C4-2B (cell line): ENCODE results near the gene ATCAY.
"Not testable (repeated sequence)": the region's sequence is repeated elsewhere in the genome, so short reads cannot be mapped to it uniquely, and the experiment has no call there.

ENCODE experiments used
- H3K27ac ChIP-seq: fragments of 450-650 bp; 2 replicates; pipeline ENCODE4 v1.5.1; 2017
- ZFX ChIP-seq: fragments of 450-650 bp; IDR thresholded peaks from 2 replicates; pipeline ENCODE4 v1.6.1; 2017
- TF ChIP-seq, protein P1 (sequence below): fragments of 450-650 bp; conservative IDR thresholded peaks from 2 replicates; pipeline ENCODE4 v1.5.1; 2017; ENCODE audit warnings: mild to moderate bottlenecking

Gene ATCAY

DNA sequence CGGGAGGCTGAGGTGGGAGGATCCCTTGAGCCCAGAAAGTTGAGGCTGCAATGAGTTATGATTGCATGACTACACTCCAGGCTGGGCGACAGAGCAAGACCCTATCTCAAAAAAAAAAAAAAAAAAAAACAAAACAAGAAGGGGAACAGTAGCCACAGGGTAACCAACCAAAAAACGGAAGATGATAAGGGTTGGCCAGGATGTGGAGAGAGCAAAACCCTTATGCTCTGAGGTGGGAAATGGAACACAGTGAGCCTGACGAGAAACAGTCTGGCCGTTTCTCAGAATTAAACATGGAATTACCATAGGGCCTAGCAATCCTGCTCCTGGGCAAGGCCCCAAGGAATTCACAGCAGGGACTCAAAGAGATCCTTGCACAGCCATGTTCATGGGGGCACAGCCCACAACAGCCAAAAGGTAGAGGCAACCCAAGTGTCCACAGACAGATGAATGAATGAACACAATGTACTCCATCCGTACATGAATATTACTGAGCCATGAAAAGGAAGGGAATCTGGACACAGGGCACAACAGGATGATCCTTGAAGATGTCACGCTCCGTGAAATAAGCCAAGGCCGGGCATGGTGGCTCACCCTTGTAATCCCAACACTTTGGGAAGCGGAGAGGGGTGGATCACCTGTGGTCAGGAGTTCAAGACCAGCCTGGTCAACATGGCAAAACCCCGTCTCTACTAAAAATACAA, 63.7 kb downstream of the ATCAY start:
- no peak overlapping the region for H3K27ac ChIP-seq
- TF ChIP-seq ZFX = no peak
- TF ChIP-seq, protein P1, sequence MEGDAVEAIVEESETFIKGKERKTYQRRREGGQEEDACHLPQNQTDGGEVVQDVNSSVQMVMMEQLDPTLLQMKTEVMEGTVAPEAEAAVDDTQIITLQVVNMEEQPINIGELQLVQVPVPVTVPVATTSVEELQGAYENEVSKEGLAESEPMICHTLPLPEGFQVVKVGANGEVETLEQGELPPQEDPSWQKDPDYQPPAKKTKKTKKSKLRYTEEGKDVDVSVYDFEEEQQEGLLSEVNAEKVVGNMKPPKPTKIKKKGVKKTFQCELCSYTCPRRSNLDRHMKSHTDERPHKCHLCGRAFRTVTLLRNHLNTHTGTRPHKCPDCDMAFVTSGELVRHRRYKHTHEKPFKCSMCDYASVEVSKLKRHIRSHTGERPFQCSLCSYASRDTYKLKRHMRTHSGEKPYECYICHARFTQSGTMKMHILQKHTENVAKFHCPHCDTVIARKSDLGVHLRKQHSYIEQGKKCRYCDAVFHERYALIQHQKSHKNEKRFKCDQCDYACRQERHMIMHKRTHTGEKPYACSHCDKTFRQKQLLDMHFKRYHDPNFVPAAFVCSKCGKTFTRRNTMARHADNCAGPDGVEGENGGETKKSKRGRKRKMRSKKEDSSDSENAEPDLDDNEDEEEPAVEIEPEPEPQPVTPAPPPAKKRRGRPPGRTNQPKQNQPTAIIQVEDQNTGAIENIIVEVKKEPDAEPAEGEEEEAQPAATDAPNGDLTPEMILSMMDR = no peak

DNA sequence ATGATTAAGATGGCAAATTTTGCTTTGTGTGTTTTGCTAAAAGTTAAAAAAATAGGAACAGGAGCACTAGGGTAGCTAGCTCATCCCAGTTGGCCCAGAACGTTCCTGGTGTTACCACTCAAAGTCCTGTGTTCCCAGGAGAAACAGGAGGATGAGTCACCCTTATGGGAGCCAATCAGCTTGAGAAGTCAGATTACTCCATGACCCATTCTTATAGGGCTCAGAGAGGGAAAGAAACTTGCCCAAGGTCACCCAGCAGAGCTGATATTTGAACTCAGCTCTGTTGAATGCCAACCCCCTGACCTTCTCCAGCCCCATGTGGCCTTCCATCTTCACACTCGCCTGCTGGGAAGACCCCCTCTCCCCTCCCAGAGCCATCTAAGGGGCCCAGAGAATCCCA, 65.4 kb downstream of the ATCAY start:
- H3K27ac ChIP-seq = no peak overlapping the region
- TF ChIP-seq, protein P1 = no peak
- TF ChIP-seq ZFX = no peak

DNA sequence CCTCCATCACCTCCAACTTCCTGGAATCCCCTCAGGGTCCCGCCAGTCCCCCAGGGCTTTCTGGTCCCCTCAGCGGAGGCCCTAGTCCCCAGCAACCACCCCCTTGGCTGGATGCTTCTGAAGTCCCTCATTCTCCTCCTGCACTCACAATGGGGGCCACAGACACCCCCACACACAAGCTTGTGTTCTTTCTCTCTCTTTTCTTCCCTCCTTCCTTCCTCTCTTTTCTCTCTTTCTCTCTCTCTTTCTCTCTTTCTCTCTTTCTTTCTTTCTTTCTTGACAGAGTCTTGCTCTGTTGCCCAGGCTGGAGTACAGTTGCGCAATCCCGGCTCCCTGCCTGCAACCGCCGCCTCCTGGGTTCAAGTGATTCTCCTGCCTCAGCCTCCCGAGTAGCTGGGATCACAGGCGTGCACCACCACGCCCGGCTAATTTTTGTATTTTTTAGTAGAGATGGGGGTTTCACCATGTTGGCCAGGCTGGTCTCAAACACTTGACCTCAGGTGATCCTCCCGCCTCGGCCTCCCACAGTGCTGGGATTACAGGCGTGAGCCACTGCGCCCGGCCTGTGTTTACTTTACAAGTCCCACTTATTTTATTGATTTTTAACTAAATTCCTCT, 66.9 kb downstream of the ATCAY start:
- not testable (repeated sequence) for H3K27ac ChIP-seq

DNA sequence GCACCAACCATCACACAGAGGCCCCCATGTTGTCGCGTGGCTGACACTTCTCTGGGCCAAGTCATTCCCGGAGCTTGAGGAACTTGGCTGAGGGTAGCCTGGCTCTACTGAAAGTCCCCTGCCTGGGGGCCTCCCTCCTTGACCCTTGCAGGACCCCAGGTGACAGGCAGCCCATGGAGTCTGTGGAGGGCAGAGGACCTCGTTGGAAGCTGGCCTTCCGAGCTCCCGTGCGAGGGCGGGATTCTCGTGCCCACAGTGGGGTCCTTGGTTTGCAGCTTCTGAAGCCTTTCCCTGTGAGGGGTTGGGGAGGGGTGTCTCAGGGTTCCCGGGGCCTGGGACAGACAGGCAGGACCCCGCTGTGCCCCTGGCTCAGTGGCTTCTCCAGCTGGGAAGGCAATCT, 68.8 kb downstream of the ATCAY start:
- TF ChIP-seq, protein P1 = no peak
- H3K27ac ChIP-seq = no peak overlapping the region

DNA sequence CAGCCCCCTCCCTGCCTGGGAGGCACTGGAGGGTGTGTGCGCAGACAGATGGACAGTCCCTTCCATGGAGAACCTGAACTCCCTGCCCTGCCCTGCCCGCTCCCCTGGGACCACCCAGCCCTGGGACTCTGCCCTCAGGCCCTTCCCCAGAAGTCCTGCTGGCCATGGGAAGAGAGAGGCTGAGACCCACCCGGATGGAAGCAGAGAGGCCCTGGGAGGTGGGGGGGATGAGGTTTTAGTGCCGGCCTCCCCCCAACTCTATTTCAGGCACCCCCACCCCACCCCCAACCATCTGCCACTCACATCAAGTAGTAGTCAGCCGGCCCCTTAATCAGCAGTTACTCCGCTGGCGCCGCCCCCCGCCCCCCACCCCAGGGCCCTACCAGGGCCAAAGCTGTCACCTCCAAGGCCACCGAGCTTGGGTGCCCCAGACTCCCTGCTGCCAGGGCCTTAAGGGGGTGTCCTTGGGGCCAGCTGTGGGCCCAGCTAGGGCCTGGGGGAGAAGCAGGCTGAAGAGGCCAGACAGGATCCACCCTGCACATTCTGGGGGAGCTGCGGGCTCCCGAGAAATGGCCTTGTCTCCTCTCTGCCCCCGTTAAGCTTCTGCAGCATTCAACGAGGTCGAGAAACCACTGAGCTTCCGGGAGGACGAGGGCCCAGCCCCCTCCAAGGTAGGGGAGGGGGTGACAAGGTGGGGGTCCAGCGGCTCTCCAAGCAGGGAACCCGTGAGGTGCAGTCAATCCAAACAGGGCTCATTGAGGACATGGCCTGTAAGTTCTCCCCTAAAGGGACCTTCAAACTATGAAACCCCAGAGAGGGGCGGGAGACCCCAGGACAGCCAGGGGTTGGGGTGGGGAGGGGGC, 69.7 kb downstream of the ATCAY start:
- no peak overlapping the region for H3K27ac ChIP-seq
- TF ChIP-seq ZFX = no peak
- TF ChIP-seq, protein P1 = no peak

DNA sequence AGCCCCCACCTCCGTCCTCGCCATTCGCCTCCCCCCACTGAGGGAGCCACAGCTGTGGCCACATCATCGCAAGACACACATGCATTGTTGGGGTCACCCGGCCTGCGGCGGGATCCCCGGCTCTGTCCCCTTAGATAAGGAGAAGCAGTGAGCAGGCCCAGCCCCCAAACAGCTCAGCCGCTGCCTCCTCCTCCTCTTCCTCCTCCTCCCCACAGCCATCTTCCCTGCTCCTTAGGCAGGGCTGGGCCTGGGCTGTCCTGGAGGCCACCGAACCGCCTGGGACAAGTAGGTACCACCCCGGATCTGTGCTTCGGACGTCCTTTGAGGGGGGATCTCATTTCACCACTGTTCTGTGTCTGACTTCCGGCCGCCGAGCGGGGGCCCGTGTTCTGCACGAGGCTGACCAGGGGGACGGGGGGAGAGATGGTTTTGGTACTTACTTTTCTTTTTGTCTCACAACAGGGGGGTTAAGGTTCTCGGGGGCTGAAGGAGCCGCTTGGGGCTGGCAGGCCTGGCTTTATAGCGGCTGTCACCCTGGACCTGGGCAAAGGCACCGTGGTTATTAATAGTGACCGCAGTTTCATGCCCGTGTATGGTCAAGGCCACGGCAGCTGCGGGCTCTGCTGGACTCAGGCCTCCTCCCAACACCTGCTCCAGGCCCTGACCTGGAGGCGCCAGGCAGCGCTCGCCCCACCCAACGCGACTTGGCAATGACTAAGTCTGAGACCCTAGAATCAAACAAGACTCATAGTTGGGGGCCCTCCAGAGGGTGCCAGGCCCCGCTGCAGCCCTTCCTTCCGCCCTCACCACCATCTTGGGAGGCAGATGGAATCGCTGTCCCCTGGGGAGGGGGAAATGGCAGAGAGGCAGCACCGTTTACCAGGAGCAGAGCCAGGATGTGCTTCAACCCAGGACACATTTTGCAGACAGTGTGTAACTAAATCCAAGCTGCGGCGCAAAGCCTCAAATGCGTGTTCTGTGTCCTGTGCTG, 70.7 kb downstream of the ATCAY start:
- H3K27ac ChIP-seq = no peak overlapping the region
- TF ChIP-seq, protein P1 = no peak
- TF ChIP-seq ZFX = no peak

DNA sequence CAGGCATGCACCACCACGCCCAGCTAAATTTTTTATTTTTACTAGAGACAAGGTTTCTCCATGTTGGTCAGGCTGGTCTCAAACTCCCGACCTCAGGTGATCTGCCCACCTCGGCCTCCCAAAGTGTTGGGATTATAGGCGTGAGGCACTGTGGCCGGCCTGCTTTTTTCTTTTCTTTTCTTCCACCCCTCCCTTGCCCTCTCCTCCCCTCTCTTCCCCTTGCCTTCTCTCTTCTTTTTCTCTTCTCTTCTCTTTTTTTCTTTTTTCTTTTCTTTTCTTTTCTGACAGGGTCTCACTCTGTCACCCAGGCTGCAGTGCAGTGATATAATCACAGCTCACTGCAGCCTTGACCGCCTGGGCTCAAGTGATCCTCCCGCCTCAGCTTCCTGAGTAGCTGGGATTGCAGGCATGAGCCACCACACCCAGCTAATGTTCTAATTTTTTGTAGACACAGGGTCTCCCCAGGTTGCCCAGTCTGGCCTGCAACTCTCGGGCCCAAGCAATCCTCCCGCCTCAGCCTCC, 72.3 kb downstream of the ATCAY start:
- not testable (repeated sequence) for H3K27ac ChIP-seq
